GM12878 (cell line): Measurements from ENCODE around the gene SNAPC4. TPM values are rescaled to one million over a fixed set of nuclear protein-coding genes. Genes with fewer than 3 reads are reported as not detected.

Experiments
- ATAC-seq: fragments of 200-7000 bp; cut with Tn5 transposase; 3 replicates; pipeline ENCODE4 v1.9.1; 2020; ENCODE audit warnings: mild to moderate bottlenecking, moderate library complexity
- BruUV-seq: library from RNA; stranded (reverse); fragments of 400-500 nt; replicated peaks from 2 replicates; lab custom pipeline; 2021; lab: Mats Ljungman, UMichigan
- CTCF ChIA-PET: fragments of 300-600 bp; sonication (Branson Sonifier 250); formaldehyde crosslinking; extraction: SDS; loops from one replicate; lab custom pipeline; 2021; ENCODE audit warnings: inconsistent platforms; lab: Yijun Ruan, JAX
- POLR2A ChIA-PET: fragments of 350-600 bp; formaldehyde crosslinking; extraction: SDS; loops from one replicate; lab custom pipeline; 2021; ENCODE audit warnings: inconsistent platforms; lab: Charles Lee
- RAD21 ChIA-PET: fragments of 300-600 bp; sonication (Branson Sonifier 250); formaldehyde crosslinking; loops from one replicate; lab custom pipeline; 2023; ENCODE audit warnings: antibody characterized with exemption; ENCODE audit not compliant: unreplicated experiment; lab: Charles Lee
- SMC1A ChIA-PET: fragments of 300-600 bp; sonication (Branson Sonifier 250); formaldehyde crosslinking; loops from one replicate; lab custom pipeline; 2023; ENCODE audit not compliant: unreplicated experiment, uncharacterized antibody; lab: Charles Lee
- DNase-seq: peaks from one replicate; pipeline ENCODE4 v3.0.0-alpha.2; 2011; ENCODE audit warnings: low read depth, low spot score
- FAIRE-seq: peaks from 3 replicates; lab custom pipeline; 2011; peaks lifted over from hg19 to GRCh38; lab: Jason Lieb, UNC
- H2AFZ ChIP-seq: 2 replicates; pipeline ENCODE4 v1.6.0; 2011; ENCODE audit warnings: low read depth, low read length, control low read depth; ENCODE audit not compliant: control insufficient read depth
- H3K27ac ChIP-seq: 2 replicates; pipeline ENCODE4 v1.5.1; 2011; ENCODE audit warnings: control low read depth; ENCODE audit not compliant: control insufficient read depth, insufficient read depth
- H3K27me3 ChIP-seq, 2 experiments: replicated peaks in 1 of 2; 2 replicates each; pipeline versions ENCODE4 v1.6.0 to v1.6.1; 2011; ENCODE audit warnings: low read length in 1 of 2; ENCODE audit not compliant: control insufficient read depth in 2 of 2, insufficient read depth in 2 of 2
- H3K36me3 ChIP-seq, 2 experiments: 2 replicates each; pipeline ENCODE4 v1.5.1; 2011; ENCODE audit warnings: low read length in 1 of 2; ENCODE audit not compliant: control insufficient read depth in 2 of 2, insufficient read depth in 2 of 2
- H3K4me1 ChIP-seq: 2 replicates; pipeline ENCODE4 v1.6.1; 2011; ENCODE audit warnings: mild to moderate bottlenecking, low read length, moderate library complexity, mixed read lengths; ENCODE audit not compliant: control insufficient read depth, insufficient read depth
- H3K4me2 ChIP-seq: 2 replicates; pipeline ENCODE4 v1.6.0; 2011; ENCODE audit warnings: control low read depth; ENCODE audit not compliant: control insufficient read depth, insufficient read depth
- H3K4me3 ChIP-seq: fragments of 200-600 bp; sonication (generic); 2 replicates; pipeline ENCODE4 v1.5.1; 2016
- H3K79me2 ChIP-seq: 2 replicates; pipeline ENCODE4 v1.6.0; 2011; ENCODE audit warnings: low read length; ENCODE audit not compliant: control insufficient read depth, insufficient read depth
- H3K9ac ChIP-seq: 2 replicates; pipeline ENCODE4 v1.8.0; 2011; ENCODE audit warnings: low read length, control low read depth, mixed read lengths; ENCODE audit not compliant: control insufficient read depth, insufficient read depth
- H3K9me3 ChIP-seq: replicated peaks from 3 replicates; pipeline ENCODE4 v1.5.1; 2011; ENCODE audit warnings: mild to moderate bottlenecking, low read length; ENCODE audit not compliant: control insufficient read depth, insufficient read depth
- H4K20me1 ChIP-seq: 2 replicates; pipeline ENCODE4 v1.6.0; 2011; ENCODE audit not compliant: control insufficient read depth, insufficient read depth
- KLF5 ChIP-seq: fragments of 450-650 bp; IDR thresholded peaks from 2 replicates; pipeline ENCODE4 v1.6.1; 2014; ENCODE audit warnings: mild to moderate bottlenecking; ENCODE audit not compliant: partially characterized antibody
- SPI1 ChIP-seq: IDR thresholded peaks from 2 replicates; pipeline ENCODE4 v1.6.1; 2011; ENCODE audit warnings: low read depth, mild to moderate bottlenecking, low read length, moderate library complexity, borderline replicate concordance; ENCODE audit not compliant: insufficient read depth
- USF1 ChIP-seq: IDR thresholded peaks from 2 replicates; pipeline ENCODE4 v1.6.1; 2011; ENCODE audit warnings: borderline replicate concordance, low read depth, mild to moderate bottlenecking, moderate library complexity, mixed read lengths, low read length; ENCODE audit not compliant: insufficient read depth; ENCODE audit errors: extremely low read length
- WRNIP1 ChIP-seq: IDR thresholded peaks from 2 replicates; pipeline ENCODE4 v1.6.1; 2011; ENCODE audit warnings: low read depth, low read length, improper control_type of control experiment, borderline replicate concordance
- ZNF24 ChIP-seq: fragments of 450-650 bp; IDR thresholded peaks from 2 replicates; pipeline ENCODE4 v1.6.1; 2017; ENCODE audit warnings: antibody characterized with exemption, mild to moderate bottlenecking
- WGBS: methylation state at CpG from one replicate; pipeline ENCODE4 v1.1.6; 2016; ENCODE audit warnings: low lambda C conversion rate; ENCODE audit not compliant: insufficient replicate concordance, insufficient coverage; ENCODE audit errors: missing lambda C conversion rate; 5-methylcytosine and 5-hydroxymethylcytosine counted together
- in situ Hi-C: fragments of 300-500 bp; cut with MboI; formaldehyde crosslinking; loops from 9 replicates; pipeline ENCODE4 v1.14.3; 2018; ENCODE audit warnings: mixed read lengths
- intact Hi-C: fragments of 100-400 bp; cut with micrococcal nuclease; formaldehyde crosslinking; loops from one replicate; pipeline ENCODE4 v1.14.2; 2022; ENCODE audit not compliant: unreplicated experiment
- polyA plus RNA-seq, 11 experiments: library from polyadenylated mRNA; depleted of rRNA in 4 of 11; unstranded in 6 of 11; stranded (reverse) in 5 of 11; fragments of >200 nt; fragmentation: Nextera tagmentation in 4 of 11; fragmentation: Illumina TruSeq in 1 of 11; extraction: Ambion mirVana in 4 of 11; extraction: Trizol in 1 of 11; gene quantifications; 1 replicate in 1 of 11; 2 replicates in 10 of 11; pipeline versions ENCODE4 v1.2.1 to v1.2.3, GENCODE V29; 2011 to 2016; ENCODE audit warnings: inconsistent platforms in 2 of 11, missing spikeins in 2 of 11, low read depth in 1 of 11
- total RNA-seq, 4 experiments: library from RNA; depleted of rRNA in 3 of 4; stranded (reverse); fragments of >200 nt in 3 of 4; fragmentation: Illumina TruSeq in 1 of 4; extraction: Trizol in 1 of 4; gene quantifications; 2 replicates each; pipeline versions ENCODE4 v1.2.1 to v1.2.3, GENCODE V29; 2013 to 2021
- TF ChIP-seq, protein P1 (sequence below): IDR thresholded peaks from 2 replicates; pipeline ENCODE4 v1.6.1; 2011; ENCODE audit warnings: low read depth, mild to moderate bottlenecking, low read length, moderate library complexity, borderline replicate concordance; ENCODE audit errors: extremely low read depth

SNAPC4 gene
- total and polyA plus RNA-seq, 10 of the 15 experiments (the other 5 are each of a cell fraction or from before 2014, with no cell fraction given), result 0.42 to 19.8 (median 7.0) TPM

GRCh38 chr9:136423432-136424146, 23.6 kb upstream of the SNAPC4 start:
- intact Hi-C loops (no loop called here), in situ Hi-C loops (no loop called here)
- H3K27me3 ChIP-seq, result no peaks in the 10 kb centered on the region
- 98% methylated on average over 43 of the region's 43 CpGs for WGBS
- H3K79me2 ChIP-seq, result no peaks in the 10 kb centered on the region
- POLR2A ChIA-PET, result no interaction called here
- CTCF ChIA-PET, result interaction anchor here (0.7 kb wide), 1 partner anchor 226 kb away, joined by 4 read pairs; no protein-coding TSS in a partner anchor
- no peak overlapping the region for H3K9ac ChIP-seq
- H3K36me3 ChIP-seq, result peaks cover 19 to 22% of the 10 kb centered on the region in 2 experiments; a peak in 3 of 4 replicates
- H3K27ac ChIP-seq, result no peak overlapping the region
- no peak for DNase-seq
- H4K20me1 ChIP-seq, result no peaks in the 10 kb centered on the region
- TF ChIP-seq USF1 (no peak), SPI1 (no peak), WRNIP1 (no peak), ZNF24 (no peak), KLF5 (no peak)
- TF ChIP-seq, protein P1, sequence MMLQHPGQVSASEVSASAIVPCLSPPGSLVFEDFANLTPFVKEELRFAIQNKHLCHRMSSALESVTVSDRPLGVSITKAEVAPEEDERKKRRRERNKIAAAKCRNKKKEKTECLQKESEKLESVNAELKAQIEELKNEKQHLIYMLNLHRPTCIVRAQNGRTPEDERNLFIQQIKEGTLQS, result no peak
- no peak overlapping the region for H3K4me3 ChIP-seq
- BruUV-seq, result TSS peak; percentile 58
- no peaks in the 10 kb centered on the region for H3K9me3 ChIP-seq
- H3K4me2 ChIP-seq, result no peak overlapping the region
- no peaks in the 10 kb centered on the region for H3K4me1 ChIP-seq
- SMC1A ChIA-PET, result no interaction called here
- no peak for FAIRE-seq
- RAD21 ChIA-PET, result no interaction called here
- ATAC-seq, result no peak
- no peak overlapping the region for H2AFZ ChIP-seq
